Lung (tissue), 12 donors: ENCODE results near the gene OR1F1. TPM values are rescaled to one million over a fixed set of nuclear protein-coding genes. Genes with fewer than 3 reads are reported as not detected.
"Not testable (repeated sequence)": the region's sequence is repeated elsewhere in the genome, so short reads cannot be mapped to it uniquely, and the experiment has no call there.

Source experiments
- ATAC-seq: fragments of 200-7000 bp; cut with Tn5 transposase; one replicate; pipeline ENCODE4 v1.9.1; 2020; ENCODE audit warnings: moderate number of reproducible peaks; ENCODE audit not compliant: insufficient read depth, low FRiP score
- DNase-seq, 3 donors: peaks; one replicate each; pipeline ENCODE4 v3.0.0-alpha.2; 2013 to 2017
- H3K27ac ChIP-seq, 2 donors: one replicate each; pipeline ENCODE4 v1.5.1; 2013; ENCODE audit warnings: mild to moderate bottlenecking in 2 of 2, moderate library complexity in 2 of 2, control low read depth in 1 of 2, inconsistent platforms in 1 of 2, low read depth in 1 of 2, low read length in 1 of 2
- H3K27me3 ChIP-seq, 3 donors: one replicate each; pipeline ENCODE4 v1.5.1; 2013; ENCODE audit warnings: low read length in 2 of 3; ENCODE audit not compliant: control insufficient read depth in 3 of 3, insufficient read depth in 3 of 3
- H3K36me3 ChIP-seq, 4 donors: one replicate each; pipeline ENCODE4 v1.5.1; 2013; ENCODE audit warnings: low read length in 4 of 4, mild to moderate bottlenecking in 1 of 4, moderate library complexity in 1 of 4; ENCODE audit not compliant: control insufficient read depth in 4 of 4, insufficient read depth in 4 of 4
- H3K4me1 ChIP-seq, 5 donors: one replicate each; pipeline ENCODE4 v1.5.1; 2013; ENCODE audit warnings: low read length in 5 of 5, mild to moderate bottlenecking in 2 of 5, moderate library complexity in 1 of 5; ENCODE audit not compliant: control insufficient read depth in 5 of 5, insufficient read depth in 5 of 5
- H3K4me3 ChIP-seq: one replicate; pipeline ENCODE4 v1.5.1; 2013; ENCODE audit warnings: mild to moderate bottlenecking, control low read depth, moderate library complexity
- H3K9ac ChIP-seq, 2 donors: one replicate each; pipeline ENCODE4 v1.5.1; 2013; ENCODE audit warnings: low read length in 2 of 2, control low read depth in 1 of 2; ENCODE audit not compliant: insufficient read depth in 1 of 2
- H3K9me3 ChIP-seq, 4 donors: one replicate each; pipeline ENCODE4 v1.5.1; 2013; ENCODE audit warnings: low read length in 3 of 4, mild to moderate bottlenecking in 1 of 4, moderate library complexity in 1 of 4; ENCODE audit not compliant: control insufficient read depth in 4 of 4, insufficient read depth in 3 of 4
- CTCF ChIP-seq: IDR thresholded peaks from 2 replicates; pipeline ENCODE4 v1.5.1; 2012; ENCODE audit warnings: mild to moderate bottlenecking; ENCODE audit errors: control extremely low read depth, extremely low read depth
- WGBS, 2 donors: extraction: QIAGEN DNeasy Blood & Tissue Kit; methylation state at CpG; one replicate each; pipeline ENCODE4 v1.1.7; 2013; 5-methylcytosine and 5-hydroxymethylcytosine counted together
- polyA plus RNA-seq, 2 donors: library from polyadenylated mRNA; stranded (reverse); fragments of 200-250 nt; gene quantifications; one replicate each; pipeline ENCODE4 v1.2.1, GENCODE V29; 2013
- total RNA-seq, 2 donors: library from RNA; depleted of rRNA in 1 of 2; stranded (reverse); fragments of >200 nt in 1 of 2; gene quantifications; one replicate each; pipeline ENCODE4 v1.2.1, GENCODE V29; 2014 to 2021
- donor health status: control.
- donor health status: control.
- donor health status: Bipolar disorder and iron deficiency.
- donor health status: healthy.
- donor health status: DM: yes; HTN: yes; CAD: no.

The OR1F1 gene
- total and polyA plus RNA-seq, 4 donors: not detected

GRCh38 chr16:3164121-3164991 lies 23.6 kb upstream of the OR1F1 start:
- DNase-seq (no peak), ATAC-seq (no peak)
- H3K9ac ChIP-seq: no peak overlapping the region
- H3K36me3 ChIP-seq: no peaks in the 10 kb centered on the region
- H3K9me3 ChIP-seq: no peaks in the 10 kb centered on the region
- peaks cover 0 to 7% (median 0%) of the 10 kb centered on the region in 5 donors for H3K4me1 ChIP-seq
- WGBS, 2 donors: 87 to 88% methylated on average over 37 of the region's 37 CpGs
- no peak overlapping the region for H3K4me3 ChIP-seq
- TF ChIP-seq CTCF: no peak
- no peak overlapping the region for H3K27ac ChIP-seq
- peaks cover 0 to 47% (median 39%) of the 10 kb centered on the region in 3 donors for H3K27me3 ChIP-seq

GRCh38 chr16:3165111-3165822 lies 22.7 kb upstream of the OR1F1 start:
- Histone ChIP-seq H3K4me3 (no peak overlapping the region), H3K36me3 (no peaks in the 10 kb centered on the region), H3K27me3 (peaks cover 0 to 48% (median 42%) of the 10 kb centered on the region in 3 donors), H3K27ac (peak overlapping the region in 1 of 2 donors; percentile 20), H3K9ac (no peak overlapping the region), H3K9me3 (no peaks in the 10 kb centered on the region), H3K4me1 (no peaks in the 10 kb centered on the region)
- no peak for DNase-seq
- no peak for TF ChIP-seq CTCF
- WGBS, 2 donors: 89 to 90% methylated on average over 12 of the region's 12 CpGs
- ATAC-seq: no peak

GRCh38 chr16:3166505-3166886 lies 21.5 kb upstream of the OR1F1 start:
- ATAC-seq (no peak), DNase-seq (no peak)
- H3K27me3 ChIP-seq: peaks cover 0 to 53% (median 48%) of the 10 kb centered on the region in 3 donors
- no peak for TF ChIP-seq CTCF
- no peaks in the 10 kb centered on the region for H3K4me1 ChIP-seq
- no peaks in the 10 kb centered on the region for H3K36me3 ChIP-seq
- H3K9ac ChIP-seq: no peak overlapping the region
- H3K9me3 ChIP-seq: no peaks in the 10 kb centered on the region
- H3K27ac ChIP-seq: no peak overlapping the region
- H3K4me3 ChIP-seq: no peak overlapping the region
- WGBS, 2 donors: 33 to 59% methylated on average over 1 of the region's 1 CpG

- not testable (repeated sequence) for H3K9ac ChIP-seq, DNase-seq, H3K27ac ChIP-seq, H3K4me1 ChIP-seq, ATAC-seq, H3K4me3 ChIP-seq, H3K36me3 ChIP-seq, H3K9me3 ChIP-seq
- H3K27me3 ChIP-seq: peaks cover 0 to 65% (median 63%) of the 10 kb centered on the region in 3 donors
- 83 to 89% methylated on average over 7 of the region's 7 CpGs for WGBS, 2 donors
Observed at GRCh38 chr16:3168729-3169128, 19.3 kb upstream of the OR1F1 start.
